ENCODE results near the gene ZNF846. TPM values are rescaled to one million over a fixed set of nuclear protein-coding genes. Genes with fewer than 3 reads are reported as not detected.

ZNF846 gene
- total RNA-seq, 1 experiment from 2014 or later: 2.4 TPM

DNA sequence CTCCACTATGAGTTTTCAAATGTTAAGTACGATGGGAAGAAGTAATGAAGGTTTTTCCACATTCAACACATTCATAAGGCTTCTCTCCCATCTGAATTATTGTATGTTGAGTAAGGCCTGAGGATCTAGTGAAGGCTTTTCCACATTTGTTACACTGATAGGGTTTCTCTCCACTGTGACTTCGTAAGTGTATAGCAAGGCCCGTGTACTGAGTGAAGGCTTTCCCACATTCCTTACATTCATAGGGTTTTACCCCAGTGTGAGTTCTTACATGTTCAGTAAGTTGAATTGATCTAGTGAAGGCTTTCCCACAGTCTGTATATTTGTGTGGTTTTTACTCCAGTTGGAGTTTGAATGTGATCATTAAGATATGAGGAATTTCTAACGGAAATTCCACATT is 44.4 kb downstream of the ZNF846 start:
- H3K4me3 ChIP-seq: no peak overlapping the region
- H3K27me3 ChIP-seq: no peaks in the 10 kb centered on the region; the same call in 1 of the 2 replicates
- no peaks in the 10 kb centered on the region for H3K36me3 ChIP-seq
- DNase-seq: no peak
- H3K9me3 ChIP-seq: peaks cover 2% of the 10 kb centered on the region; the same call in 1 of the 2 replicates

DNA sequence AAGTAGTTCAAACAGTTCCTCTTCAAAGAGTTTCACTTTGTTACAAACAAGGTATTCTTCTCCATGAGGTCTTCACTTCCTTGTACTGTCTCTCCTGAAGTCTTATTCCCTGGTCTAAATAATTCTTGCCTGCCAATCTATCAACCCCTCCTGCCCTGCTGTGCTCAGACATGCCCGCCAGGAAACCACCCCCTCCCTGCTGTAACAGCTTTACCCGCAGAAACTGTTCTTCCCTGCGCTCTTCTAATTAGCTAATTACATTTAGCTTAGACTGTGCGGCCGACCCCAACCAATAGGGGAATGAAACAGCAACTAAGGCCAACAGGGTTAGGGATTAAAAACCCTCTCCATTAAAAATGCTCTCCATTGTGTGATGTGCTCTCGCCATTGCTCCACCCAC is 46.7 kb downstream of the ZNF846 start:
- Histone ChIP-seq H3K4me3 (no peak overlapping the region), H3K27me3 (peaks cover 8% of the 10 kb centered on the region; the same call in 1 of the 2 replicates)
- no peak for DNase-seq

DNA sequence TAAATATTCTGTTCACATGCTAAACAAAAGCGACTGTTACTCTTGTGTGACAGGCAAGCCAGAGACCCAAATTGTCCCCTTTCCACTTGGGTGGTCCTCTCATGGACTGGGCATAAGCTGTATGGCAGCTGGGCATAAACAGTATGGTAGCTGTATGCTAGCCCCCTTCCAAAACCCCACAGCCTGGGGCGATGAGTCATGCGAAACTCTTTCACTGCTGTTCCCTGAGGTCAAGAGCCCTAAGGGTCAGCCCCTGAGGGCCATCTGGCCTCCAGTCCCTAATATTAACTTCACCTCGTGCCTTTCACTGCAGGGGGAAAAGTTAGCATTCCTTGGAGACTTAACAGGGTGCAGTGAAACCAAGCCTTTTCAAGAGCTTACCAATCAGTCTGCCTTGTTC is 48.0 kb downstream of the ZNF846 start:
- no peaks in the 10 kb centered on the region for H3K36me3 ChIP-seq
- peaks cover 5% of the 10 kb centered on the region for H3K9me3 ChIP-seq
- no peak overlapping the region for H3K4me3 ChIP-seq
- DNase-seq: no peak
- H3K27me3 ChIP-seq: peaks cover 11% of the 10 kb centered on the region

More for the DNA sequence above, 46.7 kb downstream of the ZNF846 start:
- Histone ChIP-seq H3K36me3 (no peaks in the 10 kb centered on the region), H3K9me3 (peaks cover 5% of the 10 kb centered on the region)

DNA sequence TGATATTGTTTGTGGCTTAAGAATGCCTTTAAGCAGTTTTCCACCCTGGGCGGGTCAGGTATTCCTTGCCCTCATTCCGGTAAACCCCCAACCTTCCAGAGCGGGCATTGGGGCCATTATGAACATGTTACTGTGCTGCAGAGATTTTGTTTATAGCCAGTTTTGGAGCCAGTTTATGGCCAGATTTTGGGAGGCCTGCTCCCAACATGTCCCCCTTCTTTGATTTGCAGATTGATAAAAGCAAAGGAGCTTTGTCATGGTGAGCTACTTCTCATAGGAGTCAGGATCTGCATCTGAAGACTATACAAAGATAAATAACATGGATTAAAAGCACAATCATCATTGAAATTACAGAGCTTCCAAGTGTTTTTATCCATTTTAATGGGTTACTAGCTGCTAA is 56.7 kb downstream of the ZNF846 start:
- Histone ChIP-seq H3K4me3 (no peak overlapping the region), H3K9me3 (peaks cover 6% of the 10 kb centered on the region), H3K27me3 (peaks cover 19% of the 10 kb centered on the region), H3K36me3 (no peaks in the 10 kb centered on the region)
- DNase-seq: no peak

DNA sequence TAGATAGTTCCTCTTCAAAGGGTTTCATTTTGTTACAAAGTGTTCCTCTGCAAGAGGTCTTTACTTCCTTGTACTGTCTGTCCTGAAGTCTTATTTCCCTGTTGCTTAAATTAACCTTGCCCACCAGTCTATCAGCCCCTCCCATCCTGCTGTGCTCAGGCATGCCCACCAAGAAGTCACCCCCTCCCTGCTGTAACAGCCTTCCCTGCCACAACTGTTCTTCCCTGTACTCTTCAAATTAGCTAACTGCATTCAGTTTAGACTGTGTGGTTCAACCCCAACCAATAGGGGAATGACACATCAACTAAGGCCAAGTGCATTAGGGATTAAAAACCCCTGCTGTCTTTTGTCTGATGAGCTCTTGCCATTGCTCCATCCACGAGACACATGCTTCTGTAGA is 59.2 kb downstream of the ZNF846 start:
- H3K9me3 ChIP-seq: peaks cover 6% of the 10 kb centered on the region
- H3K27me3 ChIP-seq: peaks cover 5% of the 10 kb centered on the region; the same call in 1 of the 2 replicates
- no peak overlapping the region for H3K4me3 ChIP-seq
- DNase-seq: no peak
- H3K36me3 ChIP-seq: no peaks in the 10 kb centered on the region

DNA sequence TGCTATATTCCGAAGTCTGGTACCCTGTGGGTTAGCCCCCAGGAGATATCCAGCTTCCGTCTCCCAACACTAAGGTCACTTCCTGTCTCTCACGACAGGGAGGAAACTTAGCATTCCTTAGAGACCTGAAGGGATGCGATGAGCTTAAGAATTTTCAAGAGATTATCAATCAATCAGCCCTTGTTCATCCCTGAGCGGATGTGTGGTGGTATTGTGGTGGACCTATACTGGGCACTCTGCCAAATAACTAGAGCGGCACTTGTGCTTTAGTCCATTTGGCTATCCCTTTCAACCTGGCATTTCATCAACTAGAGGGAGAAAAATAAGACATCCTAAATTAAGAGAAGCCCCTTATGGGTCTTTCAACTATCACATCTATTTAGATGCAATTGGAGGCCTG is 62.7 kb downstream of the ZNF846 start:
- Histone ChIP-seq H3K9me3 (no peaks in the 10 kb centered on the region), H3K4me3 (no peak overlapping the region)

DNA sequence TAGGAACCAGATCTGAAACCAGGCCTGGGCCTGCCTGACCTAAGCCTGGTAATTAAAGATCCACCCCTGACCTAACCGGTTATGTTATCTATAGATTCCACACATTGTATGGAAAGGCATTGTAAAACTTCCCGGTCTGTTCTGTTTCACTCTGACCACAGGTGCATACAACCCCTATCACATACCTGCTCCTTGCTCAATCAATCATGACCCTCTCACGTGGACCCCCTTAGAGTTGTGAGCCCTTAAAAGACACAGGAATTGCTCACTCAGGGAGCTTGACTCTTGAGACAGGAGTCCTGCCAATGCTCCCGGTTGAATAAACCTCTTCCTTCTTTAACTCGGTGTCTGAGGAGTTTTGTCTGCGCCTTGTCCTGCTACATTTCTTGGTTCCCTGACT is 66.4 kb downstream of the ZNF846 start:
- Histone ChIP-seq H3K36me3 (no peaks in the 10 kb centered on the region), H3K9me3 (peaks cover 2% of the 10 kb centered on the region; the same call in 1 of the 2 replicates), H3K4me3 (no peak overlapping the region), H3K27me3 (no peaks in the 10 kb centered on the region)
- no peak for DNase-seq

More for the DNA sequence above, 62.7 kb downstream of the ZNF846 start:
- Histone ChIP-seq H3K36me3 (no peaks in the 10 kb centered on the region), H3K27me3 (no peaks in the 10 kb centered on the region)
- DNase-seq: no peak

Other genes starting within 250 kb of the ZNF846 start
- gene ZNF426, start 230.1 kb downstream of the ZNF846 start, total RNA-seq (2014; rRNA removed; shearing (Covaris generic); ENCODE audit: low replicate concordance): 0.72 and 1.1 TPM in 2 replicates
- gene ZNF121, start 184.2 kb downstream of the ZNF846 start, total RNA-seq (2014; rRNA removed; shearing (Covaris generic); ENCODE audit: low replicate concordance): 37.6 and 64.8 TPM in 2 replicates
- gene ZNF561, start 147.5 kb downstream of the ZNF846 start, total RNA-seq (2014; rRNA removed; shearing (Covaris generic); ENCODE audit: low replicate concordance): 9.2 and 26.3 TPM in 2 replicates
- 12.0 and 16.1 TPM in 2 replicates for gene ZNF562, start 93.6 kb downstream of the ZNF846 start, total RNA-seq (2014; rRNA removed; shearing (Covaris generic); ENCODE audit: low replicate concordance)
- 23.6 and 41.2 TPM in 2 replicates for gene FBXL12, start 50.3 kb upstream of the ZNF846 start, total RNA-seq (2014; rRNA removed; shearing (Covaris generic); ENCODE audit: low replicate concordance)
- 237 and 851 TPM in 2 replicates for gene UBL5, start 59.2 kb upstream of the ZNF846 start, total RNA-seq (2014; rRNA removed; shearing (Covaris generic); ENCODE audit: low replicate concordance)
- 218 and 273 TPM in 2 replicates for gene PIN1, start 66.6 kb upstream of the ZNF846 start, total RNA-seq (2014; rRNA removed; shearing (Covaris generic); ENCODE audit: low replicate concordance)
- gene OLFM2, start 167.8 kb upstream of the ZNF846 start, total RNA-seq (2014; rRNA removed; shearing (Covaris generic); ENCODE audit: low replicate concordance): 5.6 and 7.0 TPM in 2 replicates
- gene COL5A3, start 241.8 kb upstream of the ZNF846 start, total RNA-seq (2014; rRNA removed; shearing (Covaris generic); ENCODE audit: low replicate concordance): 2.4 and 3.1 TPM in 2 replicates
- gene RDH8, start 244.7 kb upstream of the ZNF846 start, total RNA-seq (2014; rRNA removed; shearing (Covaris generic); ENCODE audit: low replicate concordance): not detected in 2 replicates